WI38 (cell line): ENCODE measurements around the gene BEAN1.
A peak's percentile ranks its signal among the peaks of the same experiment; 100 is the strongest.
"Not testable (repeated sequence)": the region's sequence is repeated elsewhere in the genome, so short reads cannot be mapped to it uniquely, and the experiment has no call there.

Experiments
- H3K4me3 ChIP-seq: 2 replicates; pipeline ENCODE4 v1.5.1; 2011; ENCODE audit warnings: low read depth, mild to moderate bottlenecking, control low read depth, low read length
- CTCF ChIP-seq: IDR thresholded peaks from 2 replicates; pipeline ENCODE4 v1.5.1; 2012; ENCODE audit warnings: low read depth, mild to moderate bottlenecking, control low read depth, low read length

Gene BEAN1

DNA sequence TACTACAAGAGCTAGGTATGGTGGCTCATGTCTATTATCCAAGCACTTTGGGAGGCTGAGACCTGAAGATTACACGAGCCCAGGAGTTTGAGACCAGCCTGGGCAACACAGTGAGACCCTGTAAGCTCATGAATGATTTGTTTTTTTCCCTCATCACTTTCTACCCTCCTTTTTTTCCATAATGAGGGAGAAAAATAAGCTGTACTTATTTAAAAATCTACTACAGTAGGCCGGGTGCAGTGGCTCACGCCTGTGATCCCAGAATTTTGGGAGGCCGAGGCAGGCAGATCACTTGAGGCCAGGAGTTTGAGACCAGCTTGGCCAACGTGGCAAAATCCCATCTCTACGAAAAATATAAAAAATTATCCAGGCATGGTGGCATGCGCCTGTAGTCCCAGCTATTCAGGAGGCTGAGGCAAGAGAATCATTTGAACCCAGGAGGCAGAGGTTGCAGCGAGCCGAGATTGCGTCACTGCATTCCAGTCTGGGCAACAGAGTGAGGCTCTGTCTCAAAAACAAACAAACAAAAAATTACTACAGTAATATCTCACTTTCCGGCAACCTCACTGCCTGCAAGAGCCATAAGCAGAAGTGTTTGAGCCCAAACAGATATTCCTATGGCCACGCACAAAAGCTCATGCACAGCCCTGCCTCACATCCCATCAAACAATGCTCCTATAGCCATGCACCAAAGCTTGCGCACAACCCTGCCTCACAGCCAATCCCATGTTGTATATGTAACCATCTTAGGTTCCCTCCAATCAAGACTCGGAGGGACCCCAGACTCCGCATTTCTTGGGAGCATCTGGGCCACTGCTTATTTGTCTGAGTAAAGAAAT, 85.4 kb downstream of the BEAN1 start:
- H3K4me3 ChIP-seq: no peak overlapping the region
- no peak for TF ChIP-seq CTCF

- no peak for TF ChIP-seq CTCF
These were observed 86.1 kb downstream of the BEAN1 start for GRCh38 chr16:66513111-66513723.

GRCh38 chr16:66514391-66514790, 87.3 kb downstream of the BEAN1 start:
- not testable (repeated sequence) for H3K4me3 ChIP-seq

More at GRCh38 chr16:66513111-66513723, 86.1 kb downstream of the BEAN1 start:
- no peak overlapping the region for H3K4me3 ChIP-seq

GRCh38 chr16:66514980-66515595, 88.0 kb downstream of the BEAN1 start:
- H3K4me3 ChIP-seq: not testable (repeated sequence)

DNA sequence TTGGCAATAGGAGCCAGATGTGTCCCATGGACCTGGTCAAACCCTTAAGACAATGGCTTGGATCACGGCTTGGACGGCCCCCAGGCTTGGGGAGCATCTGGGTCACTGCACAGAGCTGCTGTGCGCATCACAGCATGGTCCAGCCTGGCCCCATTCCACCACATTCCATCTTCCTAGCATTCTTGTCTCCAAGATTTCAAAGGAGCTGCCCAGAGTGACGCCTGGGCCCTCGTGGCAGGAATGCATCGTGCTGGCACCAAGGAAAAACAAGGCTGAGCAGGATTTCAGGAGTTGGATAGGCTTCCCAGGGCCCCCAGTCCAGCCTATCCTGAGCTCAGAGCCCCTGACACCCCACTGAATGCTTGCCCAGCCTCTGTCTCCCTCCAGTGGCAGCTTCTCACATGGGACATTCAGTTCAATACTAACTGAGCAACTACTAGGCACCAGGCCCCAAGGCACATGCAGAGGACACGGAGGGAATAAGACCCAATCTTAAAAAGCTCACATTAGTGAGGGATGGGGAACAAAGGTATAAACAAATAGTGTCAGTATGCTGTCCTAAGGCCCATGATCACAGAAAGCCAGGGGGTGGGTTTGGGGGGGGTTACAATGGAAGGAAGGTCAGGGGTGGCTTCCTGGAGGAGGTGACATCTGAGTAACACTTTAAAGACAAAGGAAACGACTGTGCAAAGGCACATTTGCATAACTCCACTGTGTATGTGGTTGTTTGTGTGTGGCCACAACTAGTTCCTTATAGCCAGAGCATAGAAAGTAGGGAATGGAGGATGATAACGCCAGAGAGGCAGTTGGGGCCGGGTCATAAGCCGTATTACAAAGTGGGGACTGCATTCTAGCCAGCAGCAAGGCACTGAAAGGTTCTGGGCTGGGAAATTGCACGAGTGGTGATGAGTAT, 88.8 kb downstream of the BEAN1 start:
- H3K4me3 ChIP-seq: no peak overlapping the region

DNA sequence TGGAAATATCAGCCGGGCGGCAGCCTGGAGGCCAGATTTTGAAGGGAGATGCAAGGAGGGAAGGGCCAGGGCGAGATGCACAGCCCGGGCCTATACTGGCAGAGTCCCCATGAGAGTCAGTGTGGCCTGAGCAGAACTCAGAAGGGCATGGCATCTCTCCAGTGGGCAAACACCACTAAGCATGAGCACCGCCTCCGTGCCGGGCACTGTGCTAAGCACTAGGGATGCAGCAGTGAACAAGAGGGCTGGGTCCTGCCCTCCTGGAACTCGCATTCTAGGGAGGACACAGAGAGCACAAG, 89.4 kb downstream of the BEAN1 start:
- no peak for TF ChIP-seq CTCF
- H3K4me3 ChIP-seq: no peak overlapping the region

More for the DNA sequence above, 88.8 kb downstream of the BEAN1 start:
- peak; percentile 55 for TF ChIP-seq CTCF

- H3K4me3 ChIP-seq: no peak overlapping the region
- TF ChIP-seq CTCF: no peak
These were observed 89.9 kb downstream of the BEAN1 start for GRCh38 chr16:66516808-66517585.
